SU-DHL-6 (cell line): Measurements from ENCODE around the gene PXYLP1.

ENCODE experiments used
- EZH2phosphoT487 ChIP-seq: fragments of 200-600 bp; sonication (generic), shearing (Covaris generic); conservative IDR thresholded peaks from 2 replicates; pipeline ENCODE4 v1.6.1; 2018; ENCODE audit warnings: mild to moderate bottlenecking, antibody characterized with exemption, low read length, moderate library complexity, mixed read lengths
- TF ChIP-seq, protein P1 (sequence below): fragments of 200-600 bp; sonication (generic); IDR thresholded peaks from one replicate; pipeline ENCODE4 v1.5.1; 2017; ENCODE audit warnings: antibody characterized with exemption, mild to moderate bottlenecking, low read length, moderate library complexity; ENCODE audit not compliant: insufficient read depth, poor library complexity, severe bottlenecking

DNA sequence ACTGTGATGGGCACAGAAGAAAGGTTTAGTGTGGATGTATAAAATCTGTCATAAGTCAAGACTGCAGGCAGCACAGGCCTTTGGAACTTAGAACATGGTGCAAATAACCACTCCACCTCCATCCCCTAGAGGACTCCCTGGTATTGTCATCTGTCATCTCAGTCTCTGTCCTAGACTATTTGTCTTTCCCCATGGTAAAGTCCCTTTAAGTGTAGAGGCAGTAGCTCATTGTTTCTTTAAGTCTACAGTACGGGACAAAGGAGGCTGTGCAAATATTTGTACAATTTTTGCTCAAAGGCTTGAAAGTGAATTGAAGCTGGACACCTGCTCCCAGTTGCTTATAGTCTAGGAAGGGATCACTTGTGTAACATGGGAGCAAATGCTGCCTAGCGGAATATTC lies 3.2 kb upstream of the PXYLP1 start:
- TF ChIP-seq, protein P1, sequence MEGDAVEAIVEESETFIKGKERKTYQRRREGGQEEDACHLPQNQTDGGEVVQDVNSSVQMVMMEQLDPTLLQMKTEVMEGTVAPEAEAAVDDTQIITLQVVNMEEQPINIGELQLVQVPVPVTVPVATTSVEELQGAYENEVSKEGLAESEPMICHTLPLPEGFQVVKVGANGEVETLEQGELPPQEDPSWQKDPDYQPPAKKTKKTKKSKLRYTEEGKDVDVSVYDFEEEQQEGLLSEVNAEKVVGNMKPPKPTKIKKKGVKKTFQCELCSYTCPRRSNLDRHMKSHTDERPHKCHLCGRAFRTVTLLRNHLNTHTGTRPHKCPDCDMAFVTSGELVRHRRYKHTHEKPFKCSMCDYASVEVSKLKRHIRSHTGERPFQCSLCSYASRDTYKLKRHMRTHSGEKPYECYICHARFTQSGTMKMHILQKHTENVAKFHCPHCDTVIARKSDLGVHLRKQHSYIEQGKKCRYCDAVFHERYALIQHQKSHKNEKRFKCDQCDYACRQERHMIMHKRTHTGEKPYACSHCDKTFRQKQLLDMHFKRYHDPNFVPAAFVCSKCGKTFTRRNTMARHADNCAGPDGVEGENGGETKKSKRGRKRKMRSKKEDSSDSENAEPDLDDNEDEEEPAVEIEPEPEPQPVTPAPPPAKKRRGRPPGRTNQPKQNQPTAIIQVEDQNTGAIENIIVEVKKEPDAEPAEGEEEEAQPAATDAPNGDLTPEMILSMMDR = no peak
- no peak for TF ChIP-seq EZH2phosphoT487
